Astrocyte (in vitro differentiated cells and primary cell): ENCODE data around the gene TLX1. TPM values are rescaled to one million over a fixed set of nuclear protein-coding genes. Genes with fewer than 3 reads are reported as not detected.

Experiments
- DNase-seq: peaks from one replicate; pipeline ENCODE4 v3.0.0-alpha.2; 2010; ENCODE audit warnings: low read depth
- FAIRE-seq: peaks from 2 replicates; lab custom pipeline; 2011; peaks lifted over from hg19 to GRCh38; lab: Jason Lieb, UNC
- H2AFZ ChIP-seq: 2 replicates; pipeline ENCODE4 v1.6.0; 2012; ENCODE audit warnings: low read depth, low read length, inconsistent platforms
- H3K27ac ChIP-seq: 2 replicates; pipeline ENCODE4 v1.5.1; 2011; ENCODE audit warnings: low read depth, low read length, inconsistent platforms
- H3K27me3 ChIP-seq: 2 replicates; pipeline ENCODE4 v1.6.0; 2011; ENCODE audit warnings: low read length, inconsistent platforms; ENCODE audit not compliant: insufficient read depth
- H3K36me3 ChIP-seq: 2 replicates; pipeline ENCODE4 v1.5.1; 2011; ENCODE audit warnings: low read length, inconsistent platforms; ENCODE audit not compliant: insufficient read depth
- H3K4me1 ChIP-seq: 2 replicates; pipeline ENCODE4 v1.5.1; 2011; ENCODE audit warnings: low read length, inconsistent platforms; ENCODE audit not compliant: insufficient read depth
- H3K4me2 ChIP-seq: 2 replicates; pipeline ENCODE4 v1.6.0; 2012; ENCODE audit warnings: low read length, inconsistent platforms
- H3K4me3 ChIP-seq: 2 replicates; pipeline ENCODE4 v1.5.1; 2011; ENCODE audit warnings: low read depth, mild to moderate bottlenecking, low read length, inconsistent platforms; ENCODE audit not compliant: insufficient read depth
- H3K79me2 ChIP-seq: 2 replicates; pipeline ENCODE4 v1.6.0; 2012; ENCODE audit warnings: mild to moderate bottlenecking, low read length, inconsistent platforms; ENCODE audit not compliant: insufficient read depth
- H3K9ac ChIP-seq: 2 replicates; pipeline ENCODE4 v1.6.0; 2012; ENCODE audit warnings: mild to moderate bottlenecking, low read length, inconsistent platforms
- H3K9me3 ChIP-seq: 2 replicates; pipeline ENCODE4 v1.5.1; 2012; ENCODE audit warnings: low read depth, mild to moderate bottlenecking, low read length, inconsistent platforms; ENCODE audit not compliant: insufficient read depth
- H4K20me1 ChIP-seq: 2 replicates; pipeline ENCODE4 v1.6.0; 2012; ENCODE audit warnings: low read length, inconsistent platforms; ENCODE audit not compliant: insufficient read depth
- H3K27ac Mint-ChIP-seq: one replicate; pipeline ENCODE4 v1.8.0; 2021; ENCODE audit warnings: mild to moderate bottlenecking, mixed read lengths; ENCODE audit not compliant: unreplicated experiment
- H3K27me3 Mint-ChIP-seq: one replicate; pipeline ENCODE4 v1.8.0; 2021; ENCODE audit warnings: low read depth, mixed read lengths; ENCODE audit not compliant: unreplicated experiment
- H3K36me3 Mint-ChIP-seq: one replicate; pipeline ENCODE4 v1.8.0; 2021; ENCODE audit warnings: low read depth, mixed read lengths; ENCODE audit not compliant: unreplicated experiment
- H3K4me1 Mint-ChIP-seq: one replicate; pipeline ENCODE4 v1.8.0; 2021; ENCODE audit warnings: low read depth, mixed read lengths; ENCODE audit not compliant: unreplicated experiment
- H3K4me3 Mint-ChIP-seq: one replicate; pipeline ENCODE4 v1.8.0; 2021; ENCODE audit warnings: mild to moderate bottlenecking, moderate library complexity, mixed read lengths; ENCODE audit not compliant: unreplicated experiment
- H3K9me3 Mint-ChIP-seq: one replicate; pipeline ENCODE4 v1.8.0; 2021; ENCODE audit warnings: mild to moderate bottlenecking, mixed read lengths; ENCODE audit not compliant: unreplicated experiment
- EZH2 ChIP-seq: IDR thresholded peaks from 2 replicates; pipeline ENCODE4 v1.6.1; 2012; ENCODE audit warnings: mild to moderate bottlenecking, low read length, inconsistent platforms; ENCODE audit not compliant: insufficient read depth
- total RNA-seq: library from RNA; stranded (reverse); gene quantifications from 2 replicates; pipeline ENCODE4 v1.2.1, GENCODE V29; 2021
- TF ChIP-seq, protein P1 (sequence below): IDR thresholded peaks from 2 replicates; pipeline ENCODE4 v1.5.1; 2011; ENCODE audit warnings: low read depth, mild to moderate bottlenecking, inconsistent platforms, low read length, moderate library complexity; ENCODE audit not compliant: insufficient read depth

TLX1 gene
- total RNA-seq, 1 donor from 2014 or later = not detected

DNA sequence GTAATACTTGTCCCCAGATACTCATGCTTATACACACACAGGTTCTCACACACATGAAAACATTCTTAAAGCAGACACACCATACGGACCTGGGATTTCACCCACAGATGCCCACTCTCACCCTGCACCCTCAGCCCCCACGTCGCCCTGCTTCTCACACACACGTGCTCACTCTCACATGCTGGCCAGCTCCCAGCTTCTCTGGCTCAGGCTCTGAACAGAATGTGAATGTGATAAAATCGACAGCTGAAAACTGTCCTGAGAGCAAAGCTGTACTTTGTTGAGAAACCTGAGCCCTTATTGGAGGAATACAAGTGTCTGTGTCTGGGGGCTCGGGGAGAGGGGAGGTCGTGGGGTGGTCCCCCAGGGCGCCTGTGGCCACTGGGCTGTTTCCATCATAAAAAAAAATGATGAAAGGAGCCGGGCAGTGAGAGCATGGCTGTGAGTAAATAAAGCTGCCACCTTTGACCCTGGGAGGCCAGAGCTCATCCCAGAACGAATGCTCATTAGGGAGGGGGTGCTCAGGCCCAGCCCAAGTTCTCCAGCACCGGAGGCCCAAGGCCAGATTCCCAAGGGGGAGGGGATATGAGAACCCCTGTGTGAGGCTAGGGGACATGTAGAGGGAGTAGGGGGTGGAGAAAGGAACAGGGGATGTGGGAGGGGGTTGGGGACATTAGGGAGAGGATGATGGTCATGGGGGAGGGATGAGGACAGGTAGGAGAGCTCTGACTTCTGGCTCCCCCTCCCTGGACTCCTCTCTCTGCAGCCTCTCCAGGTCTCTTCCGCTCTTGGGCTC is 18.1 kb upstream of the TLX1 start:
- TF ChIP-seq, protein P1, sequence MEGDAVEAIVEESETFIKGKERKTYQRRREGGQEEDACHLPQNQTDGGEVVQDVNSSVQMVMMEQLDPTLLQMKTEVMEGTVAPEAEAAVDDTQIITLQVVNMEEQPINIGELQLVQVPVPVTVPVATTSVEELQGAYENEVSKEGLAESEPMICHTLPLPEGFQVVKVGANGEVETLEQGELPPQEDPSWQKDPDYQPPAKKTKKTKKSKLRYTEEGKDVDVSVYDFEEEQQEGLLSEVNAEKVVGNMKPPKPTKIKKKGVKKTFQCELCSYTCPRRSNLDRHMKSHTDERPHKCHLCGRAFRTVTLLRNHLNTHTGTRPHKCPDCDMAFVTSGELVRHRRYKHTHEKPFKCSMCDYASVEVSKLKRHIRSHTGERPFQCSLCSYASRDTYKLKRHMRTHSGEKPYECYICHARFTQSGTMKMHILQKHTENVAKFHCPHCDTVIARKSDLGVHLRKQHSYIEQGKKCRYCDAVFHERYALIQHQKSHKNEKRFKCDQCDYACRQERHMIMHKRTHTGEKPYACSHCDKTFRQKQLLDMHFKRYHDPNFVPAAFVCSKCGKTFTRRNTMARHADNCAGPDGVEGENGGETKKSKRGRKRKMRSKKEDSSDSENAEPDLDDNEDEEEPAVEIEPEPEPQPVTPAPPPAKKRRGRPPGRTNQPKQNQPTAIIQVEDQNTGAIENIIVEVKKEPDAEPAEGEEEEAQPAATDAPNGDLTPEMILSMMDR = no peak
- H2AFZ ChIP-seq = no peak overlapping the region
- no peaks in the 10 kb centered on the region for H4K20me1 ChIP-seq
- no peaks in the 10 kb centered on the region for H3K4me1 Mint-ChIP-seq
- peaks cover 43% of the 10 kb centered on the region for H3K27me3 ChIP-seq
- no peaks in the 10 kb centered on the region for H3K36me3 ChIP-seq
- H3K4me1 ChIP-seq = no peaks in the 10 kb centered on the region
- DNase-seq (no peak), FAIRE-seq (no peak)
- no peak overlapping the region for H3K9ac ChIP-seq
- H3K79me2 ChIP-seq = no peaks in the 10 kb centered on the region
- H3K4me3 Mint-ChIP-seq = no peak overlapping the region
- no peaks in the 10 kb centered on the region for H3K9me3 ChIP-seq
- H3K27ac Mint-ChIP-seq = no peak overlapping the region
- no peak overlapping the region for H3K27ac ChIP-seq
- H3K27me3 Mint-ChIP-seq = peaks cover 68% of the 10 kb centered on the region
- no peaks in the 10 kb centered on the region for H3K9me3 Mint-ChIP-seq
- no peak overlapping the region for H3K4me3 ChIP-seq
- no peak overlapping the region for H3K4me2 ChIP-seq
- no peaks in the 10 kb centered on the region for H3K36me3 Mint-ChIP-seq

DNA sequence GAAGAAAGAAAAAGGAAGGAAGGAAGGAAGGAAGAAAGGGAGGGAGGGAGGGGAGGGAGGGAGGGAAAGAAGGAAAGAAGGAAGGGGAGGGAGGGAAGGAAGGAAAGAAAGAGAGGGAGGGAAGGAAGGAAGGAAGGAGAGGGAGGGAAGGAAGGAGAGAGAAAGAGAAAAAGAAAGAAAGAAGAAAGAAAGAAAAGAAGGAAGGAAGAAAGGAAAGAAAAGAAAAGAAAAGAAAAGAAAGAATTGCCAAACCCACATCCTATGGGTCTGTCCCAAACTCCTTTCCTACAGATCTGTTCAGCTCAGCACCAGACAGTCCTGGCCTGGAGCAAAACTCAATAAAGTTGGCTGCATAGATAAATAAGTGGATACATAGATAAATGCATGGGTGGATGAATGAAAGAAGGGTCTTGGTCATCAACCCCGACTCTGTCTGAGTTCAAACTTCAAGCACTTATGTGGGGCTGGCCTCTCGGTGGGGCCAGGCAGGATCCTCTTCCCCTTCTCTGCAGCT is 17.2 kb upstream of the TLX1 start:
- Histone ChIP-seq H3K4me2 (no peak overlapping the region), H4K20me1 (no peaks in the 10 kb centered on the region), H3K4me3 (no peak overlapping the region), H2AFZ (no peak overlapping the region), H3K79me2 (no peaks in the 10 kb centered on the region), H3K4me1 (no peaks in the 10 kb centered on the region), H3K27ac (no peak overlapping the region), H3K27me3 (peaks cover 49% of the 10 kb centered on the region), H3K9me3 (no peaks in the 10 kb centered on the region), H3K36me3 (no peaks in the 10 kb centered on the region), H3K9ac (no peak overlapping the region)
- TF ChIP-seq, protein P1 = no peak
- no peak for TF ChIP-seq EZH2
- DNase-seq (no peak), FAIRE-seq (no peak)
- Mint-ChIP-seq H3K27me3 (peaks cover 70% of the 10 kb centered on the region), H3K4me3 (no peak overlapping the region), H3K27ac (no peak overlapping the region), H3K4me1 (no peaks in the 10 kb centered on the region), H3K36me3 (no peaks in the 10 kb centered on the region), H3K9me3 (no peaks in the 10 kb centered on the region)

DNA sequence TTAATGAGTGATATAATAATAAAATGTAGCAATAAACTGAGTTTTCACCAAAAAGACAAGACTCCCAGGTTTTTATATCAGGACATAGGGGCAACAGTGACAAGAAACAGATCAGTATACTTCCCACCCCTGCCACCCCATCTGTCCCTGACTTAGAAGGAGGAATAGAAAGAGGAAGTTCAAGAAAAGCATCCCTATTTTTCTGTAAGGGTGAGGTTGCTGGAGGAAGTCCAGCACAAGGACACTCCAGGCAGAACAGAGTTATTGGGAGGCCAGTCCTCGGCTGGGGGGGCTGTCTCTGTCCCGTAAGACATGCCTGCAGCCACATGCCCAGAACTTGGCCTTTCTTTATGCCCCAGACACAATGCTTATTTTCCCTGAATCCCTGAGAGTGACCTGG is 16.5 kb upstream of the TLX1 start:
- H3K9me3 ChIP-seq = no peaks in the 10 kb centered on the region
- no peaks in the 10 kb centered on the region for H4K20me1 ChIP-seq
- peaks cover 73% of the 10 kb centered on the region for H3K27me3 Mint-ChIP-seq
- H3K9ac ChIP-seq = no peak overlapping the region
- no peak overlapping the region for H3K4me3 ChIP-seq
- H3K36me3 Mint-ChIP-seq = no peaks in the 10 kb centered on the region
- H3K27ac Mint-ChIP-seq = no peak overlapping the region
- DNase-seq = no peak
- H2AFZ ChIP-seq = no peak overlapping the region
- H3K4me2 ChIP-seq = no peak overlapping the region
- FAIRE-seq = no peak
- TF ChIP-seq, protein P1 = no peak
- TF ChIP-seq EZH2 = no peak
- no peaks in the 10 kb centered on the region for H3K4me1 ChIP-seq
- no peaks in the 10 kb centered on the region for H3K36me3 ChIP-seq
- H3K27me3 ChIP-seq = peaks cover 55% of the 10 kb centered on the region
- no peaks in the 10 kb centered on the region for H3K79me2 ChIP-seq
- H3K4me1 Mint-ChIP-seq = no peaks in the 10 kb centered on the region
- H3K9me3 Mint-ChIP-seq = no peaks in the 10 kb centered on the region
- no peak overlapping the region for H3K27ac ChIP-seq
- H3K4me3 Mint-ChIP-seq = no peak overlapping the region
